SK-N-SH treated with all-trans-retinoic acid at 6 μM for 48 hours (cell line): ENCODE results near the gene SLC39A13.

Source experiments
- ATAC-seq: fragments of 200-7000 bp; cut with Tn5 transposase; 3 replicates; pipeline ENCODE4 v1.9.1; 2020; ENCODE audit warnings: mild to moderate bottlenecking, moderate library complexity
- ARNTL ChIP-seq: fragments of 450-650 bp; formaldehyde crosslinking; IDR thresholded peaks from 2 replicates; pipeline ENCODE4 v1.5.0; 2020; ENCODE audit warnings: low read depth, mild to moderate bottlenecking, moderate library complexity, borderline replicate concordance
- BACH2 ChIP-seq: fragments of 250-450 bp; sonication (Bioruptor Pico); IDR thresholded peaks from 2 replicates; pipeline ENCODE4 v1.9.0; 2021; ENCODE audit warnings: mild to moderate bottlenecking, borderline replicate concordance
- CREB5 ChIP-seq: fragments of 250-450 bp; sonication (Bioruptor Pico); IDR thresholded peaks from 2 replicates; pipeline ENCODE4 v1.5.1; 2020; ENCODE audit warnings: low read depth, mild to moderate bottlenecking, moderate library complexity
- CSDC2 ChIP-seq: fragments of 250-450 bp; sonication (Bioruptor Pico); IDR thresholded peaks from 2 replicates; pipeline ENCODE4 v1.5.0; 2020; ENCODE audit warnings: mild to moderate bottlenecking, moderate library complexity
- CSRNP3 ChIP-seq: fragments of 250-450 bp; sonication (Bioruptor Pico); IDR thresholded peaks from 2 replicates; pipeline ENCODE4 v1.5.1; 2021; ENCODE audit warnings: mild to moderate bottlenecking, moderate library complexity
- ESRRG ChIP-seq: fragments of 250-450 bp; sonication (Bioruptor Pico); IDR thresholded peaks from 2 replicates; pipeline ENCODE4 v1.6.1; 2021; ENCODE audit warnings: mild to moderate bottlenecking
- GLIS3 ChIP-seq: fragments of 250-450 bp; sonication (Bioruptor Pico); IDR thresholded peaks from 2 replicates; pipeline ENCODE4 v1.5.0; 2020; ENCODE audit warnings: mild to moderate bottlenecking, moderate library complexity
- ISL1 ChIP-seq: fragments of 250-450 bp; sonication (Bioruptor Pico); IDR thresholded peaks from 2 replicates; pipeline ENCODE4 v2.1.2; 2022; ENCODE audit warnings: mild to moderate bottlenecking, moderate library complexity
- OSR1 ChIP-seq: fragments of 250-450 bp; sonication (Bioruptor Pico); IDR thresholded peaks from 2 replicates; pipeline ENCODE4 v1.8.0; 2022; ENCODE audit warnings: moderate library complexity, mild to moderate bottlenecking, inconsistent platforms
- PATZ1 ChIP-seq: fragments of 250-450 bp; sonication (Bioruptor Pico); IDR thresholded peaks from 2 replicates; pipeline ENCODE4 v1.8.0; 2020; ENCODE audit warnings: mild to moderate bottlenecking, moderate library complexity, borderline replicate concordance
- POU6F1 ChIP-seq: fragments of 250-450 bp; sonication (Bioruptor Pico); IDR thresholded peaks from 2 replicates; pipeline ENCODE4 v1.8.0; 2021; ENCODE audit warnings: low read depth, mild to moderate bottlenecking, moderate library complexity, borderline replicate concordance
- PPARA ChIP-seq: fragments of 250-450 bp; sonication (Bioruptor Pico); IDR thresholded peaks from 2 replicates; pipeline ENCODE4 v1.5.0; 2020; ENCODE audit warnings: mild to moderate bottlenecking, borderline replicate concordance
- RARB ChIP-seq: fragments of 250-450 bp; sonication (Bioruptor Pico); IDR thresholded peaks from 2 replicates; pipeline ENCODE4 v1.8.0; 2021; ENCODE audit warnings: mild to moderate bottlenecking, moderate library complexity
- TOX ChIP-seq: fragments of 250-450 bp; sonication (Bioruptor Pico); IDR thresholded peaks from 2 replicates; pipeline ENCODE4 v1.8.0; 2021; ENCODE audit warnings: mild to moderate bottlenecking, moderate library complexity, borderline replicate concordance
- TSHZ2 ChIP-seq: fragments of 250-450 bp; sonication (Bioruptor Pico); IDR thresholded peaks from 2 replicates; pipeline ENCODE4 v1.5.0; 2020; ENCODE audit warnings: mild to moderate bottlenecking, moderate library complexity
- ZC3H10 ChIP-seq: fragments of 250-450 bp; sonication (Bioruptor Pico); IDR thresholded peaks from 2 replicates; pipeline ENCODE4 v1.5.1; 2021; ENCODE audit warnings: mild to moderate bottlenecking, moderate library complexity
- ZFP3 ChIP-seq: fragments of 250-450 bp; sonication (Bioruptor Pico); IDR thresholded peaks from 2 replicates; pipeline ENCODE4 v1.5.0; 2020; ENCODE audit warnings: mild to moderate bottlenecking, moderate library complexity
- ZFP30 ChIP-seq: fragments of 450-650 bp; formaldehyde crosslinking; IDR thresholded peaks from 2 replicates; pipeline ENCODE4 v1.5.0; 2022; ENCODE audit warnings: mild to moderate bottlenecking, moderate library complexity
- ZNF565 ChIP-seq: fragments of 450-650 bp; formaldehyde crosslinking; conservative IDR thresholded peaks from 2 replicates; pipeline ENCODE4 v1.5.0; 2020; ENCODE audit warnings: low read depth, mild to moderate bottlenecking, moderate library complexity
- ZNF70 ChIP-seq: fragments of 450-650 bp; formaldehyde crosslinking; IDR thresholded peaks from 2 replicates; pipeline ENCODE4 v1.5.0; 2020; ENCODE audit warnings: mild to moderate bottlenecking, moderate library complexity
- ZNF8 ChIP-seq: fragments of 450-650 bp; formaldehyde crosslinking; IDR thresholded peaks from 2 replicates; pipeline ENCODE4 v1.5.0; 2020; ENCODE audit warnings: mild to moderate bottlenecking, moderate library complexity

SLC39A13 gene

GRCh38 chr11:47451436-47451835, 43.0 kb downstream of the SLC39A13 start:
- TF ChIP-seq OSR1 (CRISPR knock-in tag) (no peak), ZNF70 (CRISPR knock-in tag) (no peak), TSHZ2 (CRISPR knock-in tag) (no peak), CREB5 (CRISPR knock-in tag) (no peak)
- no peak for ATAC-seq

GRCh38 chr11:47451990-47452389, 43.6 kb downstream of the SLC39A13 start:
- TF ChIP-seq ZNF8 (CRISPR knock-in tag) (no peak), ESRRG (CRISPR knock-in tag) (no peak), CSRNP3 (no peak), ZNF565 (CRISPR knock-in tag) (no peak), PATZ1 (CRISPR knock-in tag) (no peak), ZNF70 (CRISPR knock-in tag) (no peak), OSR1 (CRISPR knock-in tag) (no peak), ZC3H10 (no peak)
- no peak for ATAC-seq

GRCh38 chr11:47453365-47453764, 45.0 kb downstream of the SLC39A13 start:
- no peak for ATAC-seq
- no peak for TF ChIP-seq POU6F1 (CRISPR knock-in tag)
- no peak for TF ChIP-seq ESRRG (CRISPR knock-in tag)
- TF ChIP-seq ZFP3 (CRISPR knock-in tag), result no peak
- no peak for TF ChIP-seq CREB5 (CRISPR knock-in tag)
- TF ChIP-seq PPARA (CRISPR knock-in tag), result no peak
- no peak for TF ChIP-seq ZC3H10
- TF ChIP-seq CSDC2 (CRISPR knock-in tag), result no peak
- TF ChIP-seq ZNF70 (CRISPR knock-in tag), result no peak
- no peak for TF ChIP-seq PATZ1 (CRISPR knock-in tag)
- TF ChIP-seq ZNF8 (CRISPR knock-in tag), result no peak
- TF ChIP-seq CSRNP3, result no peak
- no peak for TF ChIP-seq TOX (CRISPR knock-in tag)
- no peak for TF ChIP-seq ARNTL (CRISPR knock-in tag)
- TF ChIP-seq BACH2 (CRISPR knock-in tag), result no peak
- no peak for TF ChIP-seq GLIS3
- no peak for TF ChIP-seq OSR1 (CRISPR knock-in tag)
- TF ChIP-seq RARB (CRISPR knock-in tag), result no peak
- TF ChIP-seq ISL1, result no peak
- no peak for TF ChIP-seq ZFP30 (CRISPR knock-in tag)

- peak; percentile 96 for ATAC-seq
Observed at GRCh38 chr11:47454258-47454671, 45.9 kb downstream of the SLC39A13 start.
